AG04449 (cell line): ENCODE data around the gene SLC8A3.

Experiments
- CTCF ChIA-PET: fragments of 350-600 bp; formaldehyde crosslinking; extraction: SDS; loops from one replicate; lab custom pipeline; 2021; ENCODE audit warnings: antibody characterized with exemption; lab: Yijun Ruan, JAX
- POLR2A ChIA-PET: fragments of 400-600, 350-600 bp; formaldehyde crosslinking; extraction: SDS; loops from one replicate; lab custom pipeline; 2020; ENCODE audit warnings: antibody characterized with exemption, inconsistent platforms; lab: Yijun Ruan, JAX
- DNase-seq: peaks from one replicate; pipeline ENCODE4 v3.0.0-alpha.2; 2010; ENCODE audit warnings: low read depth, low spot score
- H3K4me3 ChIP-seq: 2 replicates; pipeline ENCODE4 v1.5.1; 2011; ENCODE audit warnings: low read depth, mild to moderate bottlenecking, control low read depth, low read length
- TF ChIP-seq, protein P1 (sequence below): IDR thresholded peaks from one replicate; pipeline ENCODE4 v1.5.1; 2011; ENCODE audit warnings: mild to moderate bottlenecking, moderate library complexity, low read length, control low read depth, inconsistent platforms; ENCODE audit not compliant: insufficient read depth; ENCODE audit errors: missing control alignments

Gene SLC8A3

DNA sequence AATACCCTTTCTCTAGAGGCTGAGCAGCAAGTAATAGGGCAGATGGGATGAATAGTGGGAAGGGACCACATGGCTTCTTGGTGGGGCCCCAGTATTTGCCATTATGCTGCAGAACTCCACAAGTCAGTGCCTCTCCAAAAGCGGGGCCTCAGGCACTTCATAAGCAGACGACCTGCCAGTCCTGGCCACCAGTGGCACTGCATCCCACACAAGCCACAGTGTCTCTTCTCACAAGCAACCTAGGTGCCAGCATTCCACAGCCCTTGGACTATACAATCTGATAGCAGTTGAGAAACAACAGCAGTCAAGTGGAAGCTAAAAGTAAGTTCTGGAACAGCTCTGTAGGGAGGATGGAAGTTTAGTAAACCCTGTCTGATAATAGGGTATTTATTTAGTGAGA, 4.2 kb upstream of the SLC8A3 start:
- H3K4me3 ChIP-seq: no peak overlapping the region
- TF ChIP-seq, protein P1, sequence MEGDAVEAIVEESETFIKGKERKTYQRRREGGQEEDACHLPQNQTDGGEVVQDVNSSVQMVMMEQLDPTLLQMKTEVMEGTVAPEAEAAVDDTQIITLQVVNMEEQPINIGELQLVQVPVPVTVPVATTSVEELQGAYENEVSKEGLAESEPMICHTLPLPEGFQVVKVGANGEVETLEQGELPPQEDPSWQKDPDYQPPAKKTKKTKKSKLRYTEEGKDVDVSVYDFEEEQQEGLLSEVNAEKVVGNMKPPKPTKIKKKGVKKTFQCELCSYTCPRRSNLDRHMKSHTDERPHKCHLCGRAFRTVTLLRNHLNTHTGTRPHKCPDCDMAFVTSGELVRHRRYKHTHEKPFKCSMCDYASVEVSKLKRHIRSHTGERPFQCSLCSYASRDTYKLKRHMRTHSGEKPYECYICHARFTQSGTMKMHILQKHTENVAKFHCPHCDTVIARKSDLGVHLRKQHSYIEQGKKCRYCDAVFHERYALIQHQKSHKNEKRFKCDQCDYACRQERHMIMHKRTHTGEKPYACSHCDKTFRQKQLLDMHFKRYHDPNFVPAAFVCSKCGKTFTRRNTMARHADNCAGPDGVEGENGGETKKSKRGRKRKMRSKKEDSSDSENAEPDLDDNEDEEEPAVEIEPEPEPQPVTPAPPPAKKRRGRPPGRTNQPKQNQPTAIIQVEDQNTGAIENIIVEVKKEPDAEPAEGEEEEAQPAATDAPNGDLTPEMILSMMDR: no peak
- ChIA-PET CTCF (no interaction called here), POLR2A (no interaction called here)
- DNase-seq: no peak

DNA sequence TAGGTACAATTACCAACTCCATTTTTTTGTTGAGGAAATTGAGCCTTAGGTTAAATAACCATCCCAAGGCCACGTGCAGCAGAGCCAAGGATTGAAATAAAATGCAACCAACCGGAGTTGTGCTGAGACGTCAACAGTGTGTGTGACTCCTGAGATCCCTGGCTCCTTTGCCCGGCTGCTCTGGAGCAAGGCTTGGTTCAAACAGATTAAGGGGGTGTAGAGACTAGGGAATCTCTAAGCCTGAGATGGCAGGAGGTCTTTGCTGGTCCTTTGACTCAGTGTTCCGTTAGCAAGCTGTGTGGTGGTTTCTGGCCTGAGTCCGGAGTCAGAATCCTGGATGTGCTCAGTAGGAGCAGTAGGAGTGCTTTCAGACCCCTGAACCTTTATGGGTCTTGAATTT, 1.4 kb upstream of the SLC8A3 start:
- no peak overlapping the region for H3K4me3 ChIP-seq
- no peak for DNase-seq
- CTCF ChIA-PET: no interaction called here
- TF ChIP-seq, protein P1: no peak
- POLR2A ChIA-PET: no interaction called here

DNA sequence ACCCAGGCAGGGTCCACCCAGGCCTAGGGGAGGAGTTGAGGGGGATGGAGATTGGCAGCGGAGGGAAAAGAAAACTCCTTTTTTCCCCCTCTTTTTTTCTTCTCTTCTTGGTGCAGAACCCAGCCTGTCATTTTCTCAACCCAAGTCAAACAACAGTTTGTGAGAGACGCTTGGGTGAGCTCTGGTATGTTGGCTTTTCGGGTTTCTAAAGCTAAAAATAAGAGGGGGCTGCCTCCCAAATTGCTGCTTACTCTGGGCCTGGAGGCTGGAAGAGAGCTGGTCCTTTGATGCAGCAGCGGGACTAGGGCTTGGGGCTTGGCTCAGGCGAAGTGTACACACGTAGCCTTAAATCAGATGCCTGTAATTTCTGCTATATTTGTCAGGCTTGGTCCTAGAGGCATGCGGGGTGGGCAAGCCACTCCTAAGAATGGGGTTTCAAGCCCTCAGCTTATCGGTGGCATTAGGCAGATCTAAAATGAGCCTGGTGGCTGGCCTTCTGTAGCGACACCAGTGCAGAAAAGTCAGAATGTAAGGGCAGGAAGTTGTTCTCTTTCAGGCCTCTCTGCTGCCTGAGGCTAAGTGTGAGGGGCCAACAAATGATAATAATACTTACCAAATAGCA, 816 bp upstream of the SLC8A3 start:
- TF ChIP-seq, protein P1: no peak
- ChIA-PET CTCF (no interaction called here), POLR2A (no interaction called here)
- peak overlapping the region; percentile 54 for H3K4me3 ChIP-seq
- DNase-seq: no peak

DNA sequence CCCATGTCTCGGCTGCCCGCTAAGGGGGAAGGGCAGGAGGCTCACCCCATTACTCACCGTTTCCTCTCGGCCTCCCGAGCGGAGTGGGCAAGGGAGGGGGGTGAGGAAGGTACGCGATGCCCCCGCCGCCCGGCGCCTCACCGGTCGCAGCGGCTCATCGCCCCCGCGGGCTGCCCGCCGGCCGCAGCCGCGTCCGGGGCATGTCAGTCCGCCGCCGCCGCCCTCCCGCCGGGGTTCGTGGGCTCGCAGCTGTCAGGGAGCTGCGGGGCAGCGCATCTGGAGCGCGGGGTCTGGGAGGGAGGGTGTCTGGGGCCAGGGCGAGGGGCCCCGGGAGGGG, 461 bp downstream of the SLC8A3 start:
- CTCF ChIA-PET: no interaction called here
- POLR2A ChIA-PET: no interaction called here
- peak overlapping the region; percentile 54 for H3K4me3 ChIP-seq
- DNase-seq: no peak
- TF ChIP-seq, protein P1: no peak

DNA sequence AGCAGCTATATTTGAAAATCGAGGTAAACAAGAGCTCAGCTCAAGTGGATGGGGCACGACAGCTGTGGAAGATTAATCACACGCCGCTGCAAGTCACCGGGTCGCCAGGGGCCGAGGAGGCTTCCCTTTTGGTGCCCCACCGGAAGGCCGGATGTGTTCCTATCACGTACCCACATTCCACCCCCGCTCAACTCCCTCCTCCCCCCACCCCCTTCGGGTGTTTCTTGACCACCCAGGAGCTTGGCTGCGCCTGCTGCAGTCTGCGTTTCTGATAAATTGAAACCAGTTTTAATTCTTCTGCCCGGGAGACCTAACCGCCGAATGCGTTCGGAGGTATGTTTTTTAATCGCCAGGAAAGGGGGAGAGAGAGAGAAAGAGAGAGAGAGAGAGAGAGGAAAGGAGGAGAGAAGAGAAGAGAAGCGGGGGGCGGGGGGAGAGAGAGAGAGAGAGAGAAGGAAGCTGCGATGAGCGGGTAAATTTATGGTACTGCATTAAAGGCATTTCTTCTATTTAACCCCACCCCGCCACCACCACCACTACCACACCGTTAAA, 1.8 kb downstream of the SLC8A3 start:
- TF ChIP-seq, protein P1: no peak
- peak overlapping the region; percentile 54 for H3K4me3 ChIP-seq
- DNase-seq: no peak
- ChIA-PET CTCF (interaction anchor here (1.0 kb wide), 1 partner anchor 33 kb away, joined by 3 read pairs; no protein-coding TSS in a partner anchor), POLR2A (no interaction called here)

DNA sequence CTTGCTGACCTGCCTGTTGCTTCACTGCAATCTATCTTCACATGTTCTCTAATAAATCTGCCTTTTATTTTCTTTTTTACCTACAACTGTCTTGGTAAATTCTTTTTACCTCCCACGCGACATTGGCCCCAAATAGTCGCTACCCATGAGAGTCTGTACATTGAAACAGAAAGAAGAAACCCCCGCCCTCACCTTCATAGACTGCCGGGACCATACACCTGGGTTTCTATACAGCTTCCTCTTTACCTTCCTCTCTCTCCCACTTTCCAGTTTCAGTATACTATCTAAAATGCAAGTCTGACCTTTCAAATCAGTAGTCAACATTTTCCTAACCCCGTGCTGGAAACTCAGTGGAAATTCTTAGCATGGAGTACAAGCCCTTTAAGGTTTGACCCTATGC, 4.8 kb downstream of the SLC8A3 start:
- DNase-seq: no peak
- CTCF ChIA-PET: no interaction called here
- TF ChIP-seq, protein P1: no peak
- POLR2A ChIA-PET: no interaction called here
- H3K4me3 ChIP-seq: no peak overlapping the region
